Muscle of arm (tissue), 12 donors: ENCODE results near the gene AJAP1. TPM values are rescaled to one million over a fixed set of nuclear protein-coding genes. Genes with fewer than 3 reads are reported as not detected.
A peak's percentile ranks its signal among the peaks of the same experiment; 100 is the strongest.
"Not testable (repeated sequence)": the region's sequence is repeated elsewhere in the genome, so short reads cannot be mapped to it uniquely, and the experiment has no call there.

Experiments used
- DNase-seq: peaks from one replicate; pipeline ENCODE4 v3.0.0-alpha.2; 2013
- polyA plus RNA-seq, 12 donors: library from polyadenylated mRNA; unstranded; fragments of 120-200 nt; gene quantifications; one replicate each; pipeline ENCODE4 v1.2.1, GENCODE V29; 2013; ENCODE audit not compliant: insufficient read length in 12 of 12

Gene AJAP1
- polyA plus RNA-seq, 12 donors, result 0.56 to 2.5 (median 0.69) TPM; not detected in 2

GRCh38 chr1:4657244-4657789 is 2.9 kb downstream of the AJAP1 start:
- no peak for DNase-seq

- peak; percentile 85 for DNase-seq
These were observed 3.6 kb downstream of the AJAP1 start for GRCh38 chr1:4657960-4658541.

DNA sequence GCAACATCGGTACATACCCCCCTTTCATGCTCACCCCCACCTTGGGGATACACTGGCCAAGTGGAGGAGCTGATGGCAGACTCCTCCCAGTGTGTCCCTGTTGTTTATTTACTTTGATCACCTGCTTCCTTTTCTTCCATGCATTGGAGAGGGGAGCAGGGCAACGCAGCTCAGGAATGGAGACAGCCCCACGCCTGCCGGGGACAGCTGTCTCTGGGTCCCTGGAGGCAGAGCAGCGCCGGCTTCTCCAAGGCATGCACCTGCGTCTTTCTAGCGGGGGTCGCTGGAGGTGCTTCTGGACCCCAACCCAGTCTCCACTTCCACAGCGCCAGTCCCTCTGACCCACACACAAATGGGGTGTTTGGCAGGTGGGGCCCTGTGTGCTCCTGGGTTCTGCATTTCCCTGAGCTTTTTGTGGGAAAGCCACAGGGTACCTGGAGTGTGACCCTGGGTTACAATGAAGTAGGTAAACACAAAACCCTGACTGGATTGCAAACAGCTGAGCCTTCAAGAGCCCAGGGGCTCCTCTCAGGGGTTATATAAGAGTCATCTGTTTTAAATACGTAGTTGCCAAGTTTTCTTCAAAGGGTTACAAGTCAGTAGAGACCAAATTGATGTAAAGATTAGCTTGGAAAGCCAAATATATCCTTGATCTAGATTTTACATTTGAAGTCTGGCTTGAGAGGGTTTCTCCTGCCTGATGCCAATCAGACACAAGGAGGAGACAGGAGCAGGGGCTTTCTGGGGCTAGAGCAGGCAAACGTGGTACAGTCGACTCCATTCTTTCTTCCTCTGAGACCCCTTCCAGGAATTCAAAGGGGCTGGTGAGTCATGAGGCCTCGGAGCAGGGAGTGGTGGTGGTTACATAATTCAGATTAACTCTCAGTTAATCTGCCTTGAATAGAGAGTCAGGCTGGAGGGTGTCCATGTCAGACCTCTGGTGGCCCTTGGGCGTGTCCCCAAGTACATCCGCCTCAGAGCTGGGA is 4.5 kb downstream of the AJAP1 start:
- DNase-seq, result no peak

DNA sequence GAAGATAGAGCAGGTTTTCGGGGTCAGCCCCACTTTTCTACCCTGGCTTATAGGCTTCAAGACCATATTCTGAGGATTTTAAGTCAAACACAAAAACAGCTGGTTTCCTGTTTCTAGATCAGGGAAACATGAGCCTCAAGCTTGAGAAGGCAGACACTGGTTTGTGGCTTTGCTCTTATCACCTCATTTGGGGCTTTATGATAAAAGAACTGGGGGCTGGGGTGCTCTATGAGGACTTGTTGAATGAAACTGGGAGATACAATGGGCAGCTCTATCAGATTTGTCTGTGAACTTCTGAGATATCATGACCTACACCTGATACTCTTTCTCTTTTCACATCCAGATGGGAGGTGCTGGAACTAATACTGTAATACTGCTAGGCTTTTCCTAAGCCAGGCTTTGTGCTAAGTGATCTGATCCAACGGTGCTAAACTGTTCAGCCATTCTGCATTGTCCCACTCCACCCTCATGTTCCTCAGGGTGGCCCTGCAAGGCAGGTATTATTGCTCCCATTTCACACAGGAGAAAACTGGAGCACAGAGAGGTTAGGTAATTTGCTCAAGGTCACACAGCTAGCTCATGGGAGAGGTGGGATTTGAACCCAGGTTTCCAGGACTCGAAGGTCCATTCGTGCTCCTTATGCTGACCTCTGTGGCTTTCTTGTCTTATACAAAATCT is 6.6 kb downstream of the AJAP1 start:
- DNase-seq, result no peak

- no peak for DNase-seq
These were observed 7.1 kb downstream of the AJAP1 start for GRCh38 chr1:4661595-4661917.

DNA sequence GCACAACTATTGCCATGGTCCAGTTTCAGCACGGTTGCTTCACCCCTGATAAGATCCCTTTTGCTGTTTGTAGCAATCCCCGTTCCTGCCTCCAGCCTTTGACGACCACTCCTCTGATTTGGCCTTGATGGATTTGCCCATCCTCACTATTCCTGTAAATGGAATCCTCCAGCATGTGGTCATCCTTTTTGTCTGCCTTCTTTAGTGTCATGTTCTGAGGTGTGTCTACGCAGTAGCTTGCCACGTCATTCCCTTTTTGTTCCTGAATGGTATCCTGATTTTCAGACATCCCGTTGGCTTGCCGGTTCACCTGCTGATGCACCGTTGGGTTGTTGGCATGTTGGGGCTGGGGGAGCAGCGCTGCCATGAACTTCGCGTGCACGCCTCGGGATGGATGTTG is 7.8 kb downstream of the AJAP1 start:
- DNase-seq, result no peak

GRCh38 chr1:4662723-4663122 is 8.3 kb downstream of the AJAP1 start:
- no peak for DNase-seq

DNA sequence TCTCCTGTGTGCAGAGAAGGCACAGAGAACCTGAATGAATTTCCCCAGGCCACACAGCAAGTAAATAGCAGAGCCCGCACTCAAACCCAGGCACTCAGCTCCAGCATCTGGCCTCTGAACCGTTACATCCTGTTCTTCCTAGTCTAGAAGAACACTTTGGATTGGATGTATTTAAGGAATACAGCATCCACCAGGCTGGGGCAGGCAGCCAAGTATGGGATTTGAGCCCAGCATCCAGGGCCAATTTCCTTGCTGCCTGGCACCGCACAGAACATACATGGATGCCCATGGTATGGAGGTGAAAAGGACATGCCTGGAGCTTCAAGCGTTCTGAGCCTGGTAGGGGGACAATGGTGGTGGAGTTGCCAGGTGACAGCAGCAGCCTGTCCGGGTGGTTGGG is 9.7 kb downstream of the AJAP1 start:
- no peak for DNase-seq

DNA sequence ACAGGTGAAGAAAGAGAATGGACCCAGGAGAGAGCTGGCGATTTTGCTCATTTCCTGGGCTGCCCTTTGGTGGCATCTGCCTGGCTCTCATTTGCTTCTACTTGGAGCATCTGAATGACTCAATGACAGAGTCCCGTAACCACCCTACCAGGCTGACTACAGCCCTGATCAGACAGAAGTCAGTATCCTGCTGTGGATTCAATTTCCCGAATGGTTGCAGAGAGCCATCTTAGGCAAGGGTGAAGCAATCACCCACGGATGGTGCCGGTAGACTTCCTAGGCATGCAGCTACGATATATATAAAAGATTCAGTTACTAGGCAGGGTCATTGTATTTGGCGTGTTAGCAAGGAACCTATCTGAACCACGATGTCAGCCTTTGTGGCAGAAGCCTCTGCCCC is 10.2 kb downstream of the AJAP1 start:
- no peak for DNase-seq

- no peak for DNase-seq
These were observed 11.0 kb downstream of the AJAP1 start for GRCh38 chr1:4665456-4665855.

GRCh38 chr1:4666683-4667082 is 12.3 kb downstream of the AJAP1 start:
- not testable (repeated sequence) for DNase-seq

DNA sequence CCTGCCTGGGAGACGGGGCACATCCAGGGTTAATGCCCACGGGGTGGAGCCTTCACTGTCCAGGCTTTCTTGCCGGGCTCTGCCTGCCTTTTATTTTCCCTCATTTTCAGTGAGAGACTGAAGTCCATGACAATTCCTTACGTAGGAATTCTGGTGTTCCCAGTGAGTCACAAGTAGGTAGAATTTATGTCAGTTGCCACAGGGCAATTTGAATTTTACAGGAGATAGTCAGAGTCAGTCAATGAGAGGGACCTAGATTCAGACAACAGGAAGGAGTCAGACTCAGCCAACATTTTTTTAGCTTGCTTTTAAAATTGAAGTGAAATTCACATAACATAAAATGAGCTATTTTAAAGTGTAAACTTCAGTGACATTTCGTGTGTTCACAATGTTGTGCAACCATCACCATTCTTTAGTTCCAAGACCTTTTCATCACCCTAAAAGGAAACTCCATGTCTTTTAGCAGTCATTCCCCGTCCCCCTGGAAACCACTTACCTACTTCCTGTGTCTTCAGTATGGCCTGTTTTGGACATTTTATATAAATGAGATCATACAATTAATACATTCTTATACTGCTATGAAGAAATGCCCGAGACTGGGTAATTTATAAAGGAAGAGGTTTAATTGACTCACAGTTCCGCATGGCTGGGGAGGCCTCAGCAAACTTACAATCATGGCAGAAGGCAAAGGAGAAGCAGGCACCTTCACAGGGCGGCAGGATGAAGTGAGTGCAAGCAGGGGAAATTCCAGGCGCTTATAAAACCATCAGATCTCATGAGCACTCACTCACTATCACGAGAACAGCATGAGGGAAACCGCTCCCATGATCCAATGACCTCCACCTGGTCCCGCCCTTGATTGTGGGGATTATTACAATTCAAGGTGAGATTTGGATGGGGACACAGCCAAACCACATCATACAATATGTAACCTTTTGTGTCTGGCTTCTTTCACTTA is 14.6 kb downstream of the AJAP1 start:
- DNase-seq, result no peak

- no peak for DNase-seq
These were observed 15.9 kb downstream of the AJAP1 start for GRCh38 chr1:4670265-4670664.

DNA sequence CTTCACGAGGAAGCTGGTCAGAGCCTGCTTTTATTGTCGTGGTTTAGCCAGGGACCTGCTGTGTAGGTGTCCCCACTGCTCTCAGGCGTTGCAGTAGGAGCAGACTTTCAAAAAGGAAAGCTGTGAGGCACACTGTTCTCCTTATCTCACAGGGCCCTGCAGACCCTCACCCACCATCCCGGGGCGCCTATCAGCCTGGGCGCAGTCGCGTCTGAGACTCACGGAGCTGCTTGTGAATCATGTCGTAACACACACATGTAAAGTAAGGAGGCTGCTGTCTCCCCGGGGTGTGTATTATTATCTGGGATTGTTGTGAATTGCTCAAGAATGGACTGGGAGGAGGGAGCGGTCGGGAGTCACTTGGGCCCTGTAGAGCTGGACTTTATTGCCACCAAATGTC is 17.4 kb downstream of the AJAP1 start:
- DNase-seq, result no peak

GRCh38 chr1:4673494-4673893 is 19.1 kb downstream of the AJAP1 start:
- DNase-seq, result no peak

- no peak for DNase-seq
These were observed 19.7 kb downstream of the AJAP1 start for GRCh38 chr1:4674117-4674516.

DNA sequence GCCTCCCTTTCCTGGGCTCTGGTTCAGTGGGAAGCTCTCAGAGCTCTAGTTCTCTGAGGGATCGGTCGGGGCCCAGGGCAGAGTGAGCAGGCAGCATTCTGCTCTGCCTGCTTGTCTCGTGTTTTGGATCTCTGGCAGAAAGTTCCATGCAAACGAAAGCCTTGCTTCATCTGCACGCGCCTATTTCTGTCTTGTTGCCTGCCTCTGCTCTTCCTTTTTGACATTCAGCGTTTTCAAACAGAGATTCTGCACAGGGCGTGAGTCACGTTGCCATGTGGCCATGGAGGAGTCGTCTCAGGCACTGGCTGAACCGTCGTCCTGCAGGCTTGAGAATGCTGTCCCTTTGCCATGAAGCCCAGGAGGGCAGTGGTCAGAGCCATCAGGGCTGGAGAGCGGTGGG is 20.3 kb downstream of the AJAP1 start:
- DNase-seq, result no peak

- DNase-seq, result no peak
These were observed 21.2 kb downstream of the AJAP1 start for GRCh38 chr1:4675454-4676186.

- DNase-seq, result no peak
These were observed 21.8 kb downstream of the AJAP1 start for GRCh38 chr1:4676253-4676652.

DNA sequence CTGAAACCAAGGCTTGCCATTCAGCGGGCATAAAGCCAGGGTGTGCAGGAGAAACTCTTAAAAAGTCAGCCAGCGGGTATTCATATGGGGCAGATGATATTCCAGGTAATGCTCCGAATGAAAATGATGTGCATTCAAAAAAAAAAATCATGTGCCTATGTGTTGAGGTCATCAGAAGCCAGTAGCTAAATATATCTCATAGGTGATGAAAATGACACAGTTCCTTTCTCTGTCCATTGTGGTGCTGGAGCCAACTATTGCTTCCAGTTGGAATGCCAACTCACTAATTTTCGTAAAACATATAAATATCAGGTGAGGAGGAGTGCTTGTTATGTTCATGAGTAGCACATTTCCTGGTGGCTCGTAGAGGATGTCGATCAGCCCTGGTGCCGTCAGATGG is 23.2 kb downstream of the AJAP1 start:
- DNase-seq, result no peak
